Liver (tissue), 3 donors: ENCODE data around the gene PIMREG.

Experiments
- EGR1 ChIP-seq, 2 donors: IDR thresholded peaks; 2 replicates each; pipeline ENCODE4 v1.6.1; 2016 to 2018; ENCODE audit warnings: antibody characterized with exemption in 2 of 2, low read depth in 2 of 2
- HNF4G ChIP-seq: IDR thresholded peaks from 2 replicates; pipeline ENCODE4 v1.6.1; 2016; ENCODE audit warnings: antibody characterized with exemption
- JUND ChIP-seq, 2 donors: IDR thresholded peaks; 2 replicates each; pipeline ENCODE4 v1.6.1; 2016; ENCODE audit warnings: antibody characterized with exemption in 2 of 2
- NR2F2 ChIP-seq: IDR thresholded peaks from 2 replicates; pipeline ENCODE4 v1.6.1; 2016; ENCODE audit warnings: antibody characterized with exemption
- RAD21 ChIP-seq, 2 donors: IDR thresholded peaks; 2 replicates each; pipeline ENCODE4 v1.6.1; 2016; ENCODE audit warnings: antibody characterized with exemption in 2 of 2, mild to moderate bottlenecking in 2 of 2
- SP1 ChIP-seq: IDR thresholded peaks from 2 replicates; pipeline ENCODE4 v1.6.1; 2018; ENCODE audit warnings: antibody characterized with exemption, mild to moderate bottlenecking
- TAF1 ChIP-seq: conservative IDR thresholded peaks from 2 replicates; pipeline ENCODE4 v1.6.1; 2016; ENCODE audit warnings: antibody characterized with exemption, mild to moderate bottlenecking
- YY1 ChIP-seq: IDR thresholded peaks from 2 replicates; pipeline ENCODE4 v1.6.1; 2016; ENCODE audit warnings: antibody characterized with exemption, mild to moderate bottlenecking
- TF ChIP-seq, protein P1 (sequence below): fragments of 150-350 bp; IDR thresholded peaks from 2 replicates; pipeline ENCODE4 v1.5.1; 2017; ENCODE audit warnings: improper control_type of control experiment, low read depth, low read length; ENCODE audit not compliant: missing input control
- TF ChIP-seq, protein P2 (sequence below): IDR thresholded peaks from 2 replicates; pipeline ENCODE4 v1.6.1; 2016; ENCODE audit warnings: antibody characterized with exemption
- TF ChIP-seq, protein P3 (sequence below): IDR thresholded peaks from 2 replicates; pipeline ENCODE4 v1.6.1; 2016; ENCODE audit warnings: antibody characterized with exemption
- TF ChIP-seq, protein P4 (sequence below): IDR thresholded peaks from 2 replicates; pipeline ENCODE4 v1.6.1; 2016; ENCODE audit warnings: antibody characterized with exemption, mild to moderate bottlenecking
- donor health status: healthy.
- donor health status: healthy.

- TF ChIP-seq, protein P1, sequence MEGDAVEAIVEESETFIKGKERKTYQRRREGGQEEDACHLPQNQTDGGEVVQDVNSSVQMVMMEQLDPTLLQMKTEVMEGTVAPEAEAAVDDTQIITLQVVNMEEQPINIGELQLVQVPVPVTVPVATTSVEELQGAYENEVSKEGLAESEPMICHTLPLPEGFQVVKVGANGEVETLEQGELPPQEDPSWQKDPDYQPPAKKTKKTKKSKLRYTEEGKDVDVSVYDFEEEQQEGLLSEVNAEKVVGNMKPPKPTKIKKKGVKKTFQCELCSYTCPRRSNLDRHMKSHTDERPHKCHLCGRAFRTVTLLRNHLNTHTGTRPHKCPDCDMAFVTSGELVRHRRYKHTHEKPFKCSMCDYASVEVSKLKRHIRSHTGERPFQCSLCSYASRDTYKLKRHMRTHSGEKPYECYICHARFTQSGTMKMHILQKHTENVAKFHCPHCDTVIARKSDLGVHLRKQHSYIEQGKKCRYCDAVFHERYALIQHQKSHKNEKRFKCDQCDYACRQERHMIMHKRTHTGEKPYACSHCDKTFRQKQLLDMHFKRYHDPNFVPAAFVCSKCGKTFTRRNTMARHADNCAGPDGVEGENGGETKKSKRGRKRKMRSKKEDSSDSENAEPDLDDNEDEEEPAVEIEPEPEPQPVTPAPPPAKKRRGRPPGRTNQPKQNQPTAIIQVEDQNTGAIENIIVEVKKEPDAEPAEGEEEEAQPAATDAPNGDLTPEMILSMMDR, result no peak
- TF ChIP-seq, protein P2, sequence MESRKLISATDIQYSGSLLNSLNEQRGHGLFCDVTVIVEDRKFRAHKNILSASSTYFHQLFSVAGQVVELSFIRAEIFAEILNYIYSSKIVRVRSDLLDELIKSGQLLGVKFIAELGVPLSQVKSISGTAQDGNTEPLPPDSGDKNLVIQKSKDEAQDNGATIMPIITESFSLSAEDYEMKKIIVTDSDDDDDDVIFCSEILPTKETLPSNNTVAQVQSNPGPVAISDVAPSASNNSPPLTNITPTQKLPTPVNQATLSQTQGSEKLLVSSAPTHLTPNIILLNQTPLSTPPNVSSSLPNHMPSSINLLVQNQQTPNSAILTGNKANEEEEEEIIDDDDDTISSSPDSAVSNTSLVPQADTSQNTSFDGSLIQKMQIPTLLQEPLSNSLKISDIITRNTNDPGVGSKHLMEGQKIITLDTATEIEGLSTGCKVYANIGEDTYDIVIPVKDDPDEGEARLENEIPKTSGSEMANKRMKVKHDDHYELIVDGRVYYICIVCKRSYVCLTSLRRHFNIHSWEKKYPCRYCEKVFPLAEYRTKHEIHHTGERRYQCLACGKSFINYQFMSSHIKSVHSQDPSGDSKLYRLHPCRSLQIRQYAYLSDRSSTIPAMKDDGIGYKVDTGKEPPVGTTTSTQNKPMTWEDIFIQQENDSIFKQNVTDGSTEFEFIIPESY, result no peak
- TF ChIP-seq SP1, result no peak
- TF ChIP-seq YY1, result no peak
- no peak for TF ChIP-seq TAF1
- TF ChIP-seq JUND (IDR thresholded peaks at IDR 0.05), result no peak
- TF ChIP-seq, protein P3, sequence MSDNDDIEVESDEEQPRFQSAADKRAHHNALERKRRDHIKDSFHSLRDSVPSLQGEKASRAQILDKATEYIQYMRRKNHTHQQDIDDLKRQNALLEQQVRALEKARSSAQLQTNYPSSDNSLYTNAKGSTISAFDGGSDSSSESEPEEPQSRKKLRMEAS, result no peak
- no peak for TF ChIP-seq EGR1 (IDR thresholded peaks at IDR 0.05; ENCODE audit: low read depth in 2 of 2)
- TF ChIP-seq NR2F2, result no peak
- no peak for TF ChIP-seq HNF4G
- TF ChIP-seq RAD21 (IDR thresholded peaks at IDR 0.05), result no peak
- TF ChIP-seq, protein P4, sequence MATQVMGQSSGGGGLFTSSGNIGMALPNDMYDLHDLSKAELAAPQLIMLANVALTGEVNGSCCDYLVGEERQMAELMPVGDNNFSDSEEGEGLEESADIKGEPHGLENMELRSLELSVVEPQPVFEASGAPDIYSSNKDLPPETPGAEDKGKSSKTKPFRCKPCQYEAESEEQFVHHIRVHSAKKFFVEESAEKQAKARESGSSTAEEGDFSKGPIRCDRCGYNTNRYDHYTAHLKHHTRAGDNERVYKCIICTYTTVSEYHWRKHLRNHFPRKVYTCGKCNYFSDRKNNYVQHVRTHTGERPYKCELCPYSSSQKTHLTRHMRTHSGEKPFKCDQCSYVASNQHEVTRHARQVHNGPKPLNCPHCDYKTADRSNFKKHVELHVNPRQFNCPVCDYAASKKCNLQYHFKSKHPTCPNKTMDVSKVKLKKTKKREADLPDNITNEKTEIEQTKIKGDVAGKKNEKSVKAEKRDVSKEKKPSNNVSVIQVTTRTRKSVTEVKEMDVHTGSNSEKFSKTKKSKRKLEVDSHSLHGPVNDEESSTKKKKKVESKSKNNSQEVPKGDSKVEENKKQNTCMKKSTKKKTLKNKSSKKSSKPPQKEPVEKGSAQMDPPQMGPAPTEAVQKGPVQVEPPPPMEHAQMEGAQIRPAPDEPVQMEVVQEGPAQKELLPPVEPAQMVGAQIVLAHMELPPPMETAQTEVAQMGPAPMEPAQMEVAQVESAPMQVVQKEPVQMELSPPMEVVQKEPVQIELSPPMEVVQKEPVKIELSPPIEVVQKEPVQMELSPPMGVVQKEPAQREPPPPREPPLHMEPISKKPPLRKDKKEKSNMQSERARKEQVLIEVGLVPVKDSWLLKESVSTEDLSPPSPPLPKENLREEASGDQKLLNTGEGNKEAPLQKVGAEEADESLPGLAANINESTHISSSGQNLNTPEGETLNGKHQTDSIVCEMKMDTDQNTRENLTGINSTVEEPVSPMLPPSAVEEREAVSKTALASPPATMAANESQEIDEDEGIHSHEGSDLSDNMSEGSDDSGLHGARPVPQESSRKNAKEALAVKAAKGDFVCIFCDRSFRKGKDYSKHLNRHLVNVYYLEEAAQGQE, result no peak
Measured at GRCh38 chr17:6497496-6498221, 53.4 kb downstream of the PIMREG start.
